HG03520 (cell line): Measurements from ENCODE around the gene CAMK1D.
"Not testable (repeated sequence)": the region's sequence is repeated elsewhere in the genome, so short reads cannot be mapped to it uniquely, and the experiment has no call there.

Experiments
- ATAC-seq: cut with Tn5 transposase; IDR thresholded peaks from one replicate; pipeline ENCODE4 v1.9.1; 2021; ENCODE audit warnings: mild to moderate bottlenecking, moderate library complexity; ENCODE audit not compliant: unreplicated experiment

The CAMK1D gene

GRCh38 chr10:12806228-12807095 lies 457.1 kb downstream of the CAMK1D start:
- ATAC-seq, result no peak

- no peak for ATAC-seq
Observed at GRCh38 chr10:12807096-12807755, 457.9 kb downstream of the CAMK1D start.

- ATAC-seq, result no peak
Observed at GRCh38 chr10:12808014-12808613, 458.8 kb downstream of the CAMK1D start.

GRCh38 chr10:12810046-12810445 lies 460.7 kb downstream of the CAMK1D start:
- not testable (repeated sequence) for ATAC-seq

- no peak for ATAC-seq
Observed at GRCh38 chr10:12811826-12812225, 462.5 kb downstream of the CAMK1D start.

GRCh38 chr10:12812571-12812970 lies 463.2 kb downstream of the CAMK1D start:
- ATAC-seq, result no peak

GRCh38 chr10:12814166-12814565 lies 464.8 kb downstream of the CAMK1D start:
- ATAC-seq, result no peak

GRCh38 chr10:12819071-12819470 lies 469.7 kb downstream of the CAMK1D start:
- ATAC-seq, result no peak

- no peak for ATAC-seq
Observed at GRCh38 chr10:12819656-12820055, 470.3 kb downstream of the CAMK1D start.

GRCh38 chr10:12822126-12822892 lies 473.0 kb downstream of the CAMK1D start:
- ATAC-seq, result no peak

- no peak for ATAC-seq
Observed at GRCh38 chr10:12822893-12823170, 473.5 kb downstream of the CAMK1D start.

GRCh38 chr10:12823328-12823727 lies 474.0 kb downstream of the CAMK1D start:
- ATAC-seq, result no peak

- ATAC-seq, result no peak
Observed at GRCh38 chr10:12825260-12825849, 476.0 kb downstream of the CAMK1D start.

- no peak for ATAC-seq
Observed at GRCh38 chr10:12826800-12827372, 477.5 kb downstream of the CAMK1D start.

- ATAC-seq, result no peak
Observed at GRCh38 chr10:12828736-12829135, 479.4 kb downstream of the CAMK1D start.

GRCh38 chr10:12829831-12830390 lies 480.6 kb downstream of the CAMK1D start:
- ATAC-seq, result no peak

GRCh38 chr10:12832096-12832495 lies 482.7 kb downstream of the CAMK1D start:
- ATAC-seq, result no peak

GRCh38 chr10:12833451-12833850 lies 484.1 kb downstream of the CAMK1D start:
- no peak for ATAC-seq

- ATAC-seq, result no peak
Observed at GRCh38 chr10:12834116-12834665, 484.8 kb downstream of the CAMK1D start.

GRCh38 chr10:12834721-12835120 lies 485.4 kb downstream of the CAMK1D start:
- no peak for ATAC-seq
